ENCODE data around the gene TES. TPM values are rescaled to one million over a fixed set of nuclear protein-coding genes. Genes with fewer than 3 reads are reported as not detected.

Gene TES
- total and polyA plus RNA-seq, 2 experiments from 2014 or later, result 37.3 to 38.3 TPM

GRCh38 chr7:116222501-116222900, 12.2 kb downstream of the TES start (continued):
- no peak for TF ChIP-seq ZNF462 (CRISPR knock-in tag; IDR thresholded peaks at IDR 0.05)
- TF ChIP-seq CTCF (conservative IDR thresholded peaks at IDR 0.05; ENCODE audit: low read depth in 2 of 2), result no peak
- no peak for TF ChIP-seq POLR2AphosphoS5 (IDR thresholded peaks at IDR 0.05; ENCODE audit: low read depth)
- no peak for TF ChIP-seq ZNF114 (CRISPR knock-in tag; IDR thresholded peaks at IDR 0.05)
- no peak for TF ChIP-seq NANOG (IDR thresholded peaks at IDR 0.05; ENCODE audit: borderline replicate concordance)
- no peak for TF ChIP-seq REST (IDR thresholded peaks at IDR 0.05; ENCODE audit: unreplicated experiment)
- no peak for TF ChIP-seq ZNF331 (CRISPR knock-in tag; IDR thresholded peaks at IDR 0.05; ENCODE audit: low read depth)
